GM20000 (cell line): ENCODE results near the gene TBRG4.

Experiments used
- DNase-seq: peaks from one replicate; pipeline ENCODE4 v3.0.0; 2012; ENCODE audit warnings: low spot score
- TF ChIP-seq, protein P1 (sequence below): IDR thresholded peaks from 2 replicates; pipeline ENCODE4 v1.5.1; 2012; ENCODE audit warnings: mild to moderate bottlenecking, control low read depth; ENCODE audit errors: extremely low read depth, missing control alignments

Gene TBRG4

DNA sequence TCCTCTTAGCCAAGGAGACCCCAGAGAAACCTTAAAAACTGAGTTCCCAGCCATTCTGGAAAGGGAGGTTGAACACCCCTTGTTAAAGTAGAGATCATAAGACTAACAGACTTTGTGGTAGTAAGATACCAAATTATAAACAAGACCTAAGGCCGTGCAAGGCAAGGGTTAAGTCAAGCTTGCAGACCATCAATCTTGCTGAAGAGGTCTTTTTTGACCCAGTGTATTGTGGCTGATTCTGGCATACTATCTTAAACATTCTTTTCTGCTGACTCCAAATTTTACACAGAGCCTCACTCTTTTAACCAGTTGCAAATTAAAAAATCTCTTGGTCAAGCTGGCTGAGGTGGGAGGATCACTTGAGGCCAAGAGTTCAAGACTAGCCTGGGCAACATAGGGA is 1.2 kb upstream of the TBRG4 start:
- TF ChIP-seq, protein P1, sequence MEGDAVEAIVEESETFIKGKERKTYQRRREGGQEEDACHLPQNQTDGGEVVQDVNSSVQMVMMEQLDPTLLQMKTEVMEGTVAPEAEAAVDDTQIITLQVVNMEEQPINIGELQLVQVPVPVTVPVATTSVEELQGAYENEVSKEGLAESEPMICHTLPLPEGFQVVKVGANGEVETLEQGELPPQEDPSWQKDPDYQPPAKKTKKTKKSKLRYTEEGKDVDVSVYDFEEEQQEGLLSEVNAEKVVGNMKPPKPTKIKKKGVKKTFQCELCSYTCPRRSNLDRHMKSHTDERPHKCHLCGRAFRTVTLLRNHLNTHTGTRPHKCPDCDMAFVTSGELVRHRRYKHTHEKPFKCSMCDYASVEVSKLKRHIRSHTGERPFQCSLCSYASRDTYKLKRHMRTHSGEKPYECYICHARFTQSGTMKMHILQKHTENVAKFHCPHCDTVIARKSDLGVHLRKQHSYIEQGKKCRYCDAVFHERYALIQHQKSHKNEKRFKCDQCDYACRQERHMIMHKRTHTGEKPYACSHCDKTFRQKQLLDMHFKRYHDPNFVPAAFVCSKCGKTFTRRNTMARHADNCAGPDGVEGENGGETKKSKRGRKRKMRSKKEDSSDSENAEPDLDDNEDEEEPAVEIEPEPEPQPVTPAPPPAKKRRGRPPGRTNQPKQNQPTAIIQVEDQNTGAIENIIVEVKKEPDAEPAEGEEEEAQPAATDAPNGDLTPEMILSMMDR, result no peak
- DNase-seq, result no peak

GRCh38 chr7:45108863-45109262 is 2.6 kb downstream of the TBRG4 start:
- TF ChIP-seq, protein P1, result no peak
- no peak for DNase-seq

DNA sequence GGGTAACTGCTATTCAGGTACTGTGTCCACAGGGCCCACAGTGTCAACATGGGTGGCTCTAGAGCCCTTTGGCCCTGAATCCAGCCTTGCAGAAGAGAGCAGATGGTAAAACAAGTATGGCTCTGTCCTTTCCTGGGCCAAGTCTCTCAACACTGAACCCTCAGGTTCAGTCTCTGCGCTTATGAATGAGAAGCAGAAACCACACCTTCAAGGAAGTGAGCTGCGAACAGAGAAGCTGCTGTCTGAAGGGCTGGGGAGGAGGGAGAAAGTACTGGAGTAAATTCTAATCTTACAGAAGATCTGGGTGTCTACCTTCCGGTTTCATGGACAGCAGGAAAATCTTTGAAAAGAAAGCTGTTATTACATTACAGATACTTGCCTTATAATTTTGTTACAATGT is 4.1 kb downstream of the TBRG4 start:
- no peak for DNase-seq
- TF ChIP-seq, protein P1, result no peak

DNA sequence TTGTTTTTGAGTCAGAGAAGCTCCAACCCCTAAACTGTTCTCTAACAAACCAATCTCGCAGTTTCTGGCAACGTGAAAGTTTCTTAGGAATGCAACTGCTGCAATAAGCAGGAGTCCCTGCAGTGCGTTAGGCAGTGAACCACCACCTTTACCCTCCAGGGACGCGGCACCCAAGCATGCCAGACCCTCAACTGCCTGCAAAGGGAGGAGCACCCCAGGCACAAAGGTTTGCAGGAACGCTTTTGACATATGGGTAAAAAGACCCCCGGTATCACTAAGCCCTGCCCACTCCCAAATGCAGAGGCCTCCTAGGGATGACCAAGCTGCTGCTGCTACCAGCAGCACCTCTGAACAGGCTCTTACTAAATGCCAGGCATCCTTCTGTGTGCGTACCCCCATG is 4.7 kb downstream of the TBRG4 start:
- TF ChIP-seq, protein P1, result no peak
- DNase-seq, result no peak

DNA sequence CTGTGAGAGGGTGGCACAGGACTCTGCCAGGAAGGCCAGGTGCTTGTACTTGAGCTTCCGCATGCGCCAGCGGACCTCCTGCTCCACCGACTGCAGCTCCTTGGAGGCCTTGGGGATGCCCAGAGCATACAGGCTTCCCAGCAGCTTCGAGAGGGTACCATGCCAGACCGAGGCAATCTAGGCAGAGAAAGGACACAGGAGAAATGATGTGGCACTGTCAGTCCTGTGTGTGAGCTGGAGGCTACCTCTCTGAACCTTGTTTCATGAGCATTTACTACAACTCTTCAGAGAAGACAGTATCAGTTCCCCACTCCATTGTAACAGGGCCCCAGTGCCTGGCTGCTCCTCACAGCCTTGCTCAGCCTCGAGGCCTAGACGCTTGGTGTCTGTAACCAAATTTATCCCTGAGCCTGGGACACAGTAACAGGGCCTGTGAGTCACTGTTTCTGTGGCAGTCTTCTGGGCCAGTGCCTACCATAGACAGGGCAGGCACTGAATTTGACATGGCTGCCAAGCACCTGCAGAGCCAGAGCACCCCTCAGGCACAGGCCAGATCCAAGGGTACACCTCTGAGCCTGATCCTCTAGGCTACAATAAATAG is 5.8 kb downstream of the TBRG4 start:
- DNase-seq, result no peak
- TF ChIP-seq, protein P1, result no peak

DNA sequence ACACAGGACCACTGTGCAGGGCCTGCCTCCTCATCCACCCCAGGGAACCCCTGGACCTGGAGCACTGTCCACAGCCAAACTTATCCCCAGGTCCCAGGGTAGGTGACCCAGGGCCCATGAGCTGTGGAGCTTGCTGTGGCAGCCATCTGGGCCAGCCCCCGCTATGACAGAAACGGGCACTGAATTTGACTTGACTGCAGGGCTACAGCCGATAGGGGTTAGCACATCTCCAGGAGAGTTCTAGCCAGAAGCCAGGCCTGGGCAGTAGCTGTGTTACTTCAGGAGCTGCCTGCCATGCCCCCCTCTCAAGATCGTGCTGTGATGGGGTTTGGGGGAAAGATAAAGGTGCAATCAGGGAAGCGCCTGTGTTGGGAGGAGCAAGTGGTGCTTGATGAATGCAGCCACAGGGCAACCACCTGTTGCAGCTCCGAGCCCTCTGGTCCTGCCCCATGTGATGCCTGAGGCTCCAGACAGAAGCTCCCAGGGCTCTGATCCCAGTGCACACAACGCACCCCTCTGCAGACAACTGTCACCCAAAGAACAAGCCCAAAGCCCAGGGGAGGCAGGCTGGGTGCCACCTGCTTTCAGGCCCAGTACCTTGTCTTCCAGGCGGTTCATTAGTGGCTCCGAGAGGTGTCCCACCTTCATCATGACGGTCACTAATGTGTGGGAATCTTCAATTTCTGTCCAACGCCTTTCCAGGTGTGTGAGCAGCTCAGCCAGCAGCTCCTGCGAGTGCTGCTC is 6.5 kb downstream of the TBRG4 start:
- TF ChIP-seq, protein P1, result no peak
- no peak for DNase-seq

- TF ChIP-seq, protein P1, result no peak
- no peak for DNase-seq
Measured at GRCh38 chr7:45103958-45104843, 7.3 kb downstream of the TBRG4 start.
